RWPE2 (cell line): ENCODE measurements around the gene SLAMF6.

Experiments used
- ATAC-seq: fragments of 200-7000 bp; cut with Tn5 transposase; 3 replicates; pipeline ENCODE4 v1.9.1; 2021; ENCODE audit warnings: low read depth
- DNase-seq: peaks from one replicate; pipeline ENCODE4 v3.0.0-alpha.2; 2020; ENCODE audit warnings: low spot score
- H3K27ac ChIP-seq: fragments of 450-650 bp; 2 replicates; pipeline ENCODE4 v1.5.1; 2017; ENCODE audit warnings: mild to moderate bottlenecking; ENCODE audit not compliant: poor library complexity, severe bottlenecking
- H3K27me3 ChIP-seq: fragments of 250-450 bp; sonication (Bioruptor Pico); 2 replicates; pipeline ENCODE4 v1.5.1; 2021; ENCODE audit warnings: mild to moderate bottlenecking, moderate library complexity; ENCODE audit not compliant: insufficient read depth, poor library complexity, severe bottlenecking
- H3K36me3 ChIP-seq: fragments of 250-450 bp; sonication (Bioruptor Pico); 2 replicates; pipeline ENCODE4 v1.5.1; 2020; ENCODE audit warnings: low read depth, mild to moderate bottlenecking, moderate library complexity
- H3K4me1 ChIP-seq: fragments of 250-450 bp; sonication (Bioruptor Pico); 2 replicates; pipeline ENCODE4 v1.5.1; 2021; ENCODE audit warnings: mild to moderate bottlenecking, moderate library complexity; ENCODE audit not compliant: insufficient read depth, poor library complexity, severe bottlenecking
- H3K4me3 ChIP-seq: fragments of 250-450 bp; sonication (Bioruptor Pico); 2 replicates; pipeline ENCODE4 v1.5.1; 2021; ENCODE audit warnings: mild to moderate bottlenecking, moderate library complexity; ENCODE audit not compliant: severe bottlenecking
- H3K9me3 ChIP-seq: fragments of 250-450 bp; sonication (Bioruptor Pico); 2 replicates; pipeline ENCODE4 v1.5.1; 2021; ENCODE audit warnings: mild to moderate bottlenecking, moderate library complexity; ENCODE audit not compliant: severe bottlenecking
- CTCF ChIP-seq: fragments of 450-650 bp; IDR thresholded peaks from one replicate; pipeline ENCODE4 v1.5.1; 2017; ENCODE audit warnings: mild to moderate bottlenecking, moderate library complexity; ENCODE audit not compliant: poor library complexity, severe bottlenecking

SLAMF6 gene

GRCh38 chr1:160558660-160559380, 35.8 kb upstream of the SLAMF6 start:
- no peak for TF ChIP-seq CTCF
- no peak overlapping the region for H3K4me3 ChIP-seq
- no peak overlapping the region for H3K27ac ChIP-seq
- ATAC-seq = no peak
- H3K9me3 ChIP-seq = no peaks in the 10 kb centered on the region
- no peaks in the 10 kb centered on the region for H3K4me1 ChIP-seq
- H3K36me3 ChIP-seq = no peaks in the 10 kb centered on the region
- DNase-seq = no peak
- peaks cover 11% of the 10 kb centered on the region for H3K27me3 ChIP-seq

- no peak for ATAC-seq
- no peak for TF ChIP-seq CTCF
- H3K27ac ChIP-seq = no peak overlapping the region
- DNase-seq = no peak
- H3K9me3 ChIP-seq = no peaks in the 10 kb centered on the region
- no peaks in the 10 kb centered on the region for H3K36me3 ChIP-seq
- peaks cover 6% of the 10 kb centered on the region for H3K27me3 ChIP-seq
- H3K4me3 ChIP-seq = no peak overlapping the region
- no peaks in the 10 kb centered on the region for H3K4me1 ChIP-seq
These were observed 30.7 kb upstream of the SLAMF6 start for GRCh38 chr1:160553778-160554177.

GRCh38 chr1:160552425-160552824, 29.4 kb upstream of the SLAMF6 start:
- no peaks in the 10 kb centered on the region for H3K27me3 ChIP-seq
- no peak overlapping the region for H3K4me3 ChIP-seq
- H3K9me3 ChIP-seq = no peaks in the 10 kb centered on the region
- no peak for TF ChIP-seq CTCF
- H3K4me1 ChIP-seq = no peaks in the 10 kb centered on the region
- ATAC-seq (no peak), DNase-seq (no peak)
- no peaks in the 10 kb centered on the region for H3K36me3 ChIP-seq
- no peak overlapping the region for H3K27ac ChIP-seq

GRCh38 chr1:160550572-160551034, 27.5 kb upstream of the SLAMF6 start:
- TF ChIP-seq CTCF = no peak
- Histone ChIP-seq H3K36me3 (no peaks in the 10 kb centered on the region), H3K27me3 (no peaks in the 10 kb centered on the region), H3K9me3 (no peaks in the 10 kb centered on the region), H3K4me3 (no peak overlapping the region), H3K27ac (no peak overlapping the region), H3K4me1 (no peaks in the 10 kb centered on the region)
- no peak for ATAC-seq
- DNase-seq = no peak

- Histone ChIP-seq H3K9me3 (no peaks in the 10 kb centered on the region), H3K4me1 (no peaks in the 10 kb centered on the region), H3K27ac (no peak overlapping the region), H3K36me3 (no peaks in the 10 kb centered on the region), H3K27me3 (no peaks in the 10 kb centered on the region), H3K4me3 (no peak overlapping the region)
- ATAC-seq = no peak
- no peak for DNase-seq
- no peak for TF ChIP-seq CTCF
These were observed 26.6 kb upstream of the SLAMF6 start for GRCh38 chr1:160549665-160550006.
